Fibroblast of villous mesenchyme (primary cell): ENCODE measurements around the gene COL4A3. TPM values are rescaled to one million over a fixed set of nuclear protein-coding genes. Genes with fewer than 3 reads are reported as not detected.

Experiments used
- DNase-seq: peaks from one replicate; pipeline ENCODE4 v3.0.0-alpha.2; 2010; ENCODE audit warnings: low read depth
- H3K4me3 ChIP-seq: 2 replicates; pipeline ENCODE4 v1.5.1; 2011; ENCODE audit warnings: low read depth, mild to moderate bottlenecking, low read length
- total RNA-seq: library from RNA; depleted of rRNA; stranded (reverse); fragments of >200 nt; gene quantifications from 2 replicates; pipeline ENCODE4 v1.2.3, GENCODE V29; 2012
- TF ChIP-seq, protein P1 (sequence below): IDR thresholded peaks from 2 replicates; pipeline ENCODE4 v1.5.1; 2012; ENCODE audit warnings: low read depth, mild to moderate bottlenecking, low read length; ENCODE audit not compliant: insufficient read depth

Gene COL4A3
- total RNA-seq, 1 donor: under 0.01 TPM

DNA sequence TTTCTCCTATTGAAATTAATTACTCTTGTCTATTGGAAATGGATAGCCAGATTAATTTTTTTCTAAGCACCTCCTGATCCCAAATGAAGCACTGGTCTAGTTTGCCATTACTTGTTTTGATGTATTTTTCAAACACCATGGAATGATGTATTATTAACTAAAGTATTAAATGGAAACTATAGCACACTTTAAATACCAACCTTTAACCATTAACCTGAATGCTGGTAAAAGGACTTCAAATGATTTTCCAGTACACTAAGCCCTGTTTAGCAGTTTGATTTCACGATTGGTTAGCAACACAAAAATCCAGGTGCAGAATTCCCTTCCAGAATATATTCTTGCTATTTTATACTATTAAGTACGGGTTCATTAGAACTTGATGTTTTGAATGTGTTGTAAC lies 37.3 kb downstream of the COL4A3 start:
- DNase-seq: no peak
- TF ChIP-seq, protein P1, sequence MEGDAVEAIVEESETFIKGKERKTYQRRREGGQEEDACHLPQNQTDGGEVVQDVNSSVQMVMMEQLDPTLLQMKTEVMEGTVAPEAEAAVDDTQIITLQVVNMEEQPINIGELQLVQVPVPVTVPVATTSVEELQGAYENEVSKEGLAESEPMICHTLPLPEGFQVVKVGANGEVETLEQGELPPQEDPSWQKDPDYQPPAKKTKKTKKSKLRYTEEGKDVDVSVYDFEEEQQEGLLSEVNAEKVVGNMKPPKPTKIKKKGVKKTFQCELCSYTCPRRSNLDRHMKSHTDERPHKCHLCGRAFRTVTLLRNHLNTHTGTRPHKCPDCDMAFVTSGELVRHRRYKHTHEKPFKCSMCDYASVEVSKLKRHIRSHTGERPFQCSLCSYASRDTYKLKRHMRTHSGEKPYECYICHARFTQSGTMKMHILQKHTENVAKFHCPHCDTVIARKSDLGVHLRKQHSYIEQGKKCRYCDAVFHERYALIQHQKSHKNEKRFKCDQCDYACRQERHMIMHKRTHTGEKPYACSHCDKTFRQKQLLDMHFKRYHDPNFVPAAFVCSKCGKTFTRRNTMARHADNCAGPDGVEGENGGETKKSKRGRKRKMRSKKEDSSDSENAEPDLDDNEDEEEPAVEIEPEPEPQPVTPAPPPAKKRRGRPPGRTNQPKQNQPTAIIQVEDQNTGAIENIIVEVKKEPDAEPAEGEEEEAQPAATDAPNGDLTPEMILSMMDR: no peak
- H3K4me3 ChIP-seq: no peak overlapping the region

GRCh38 chr2:227204452-227204851 lies 40.0 kb downstream of the COL4A3 start:
- DNase-seq: no peak
- H3K4me3 ChIP-seq: no peak overlapping the region

GRCh38 chr2:227205701-227206100 lies 41.3 kb downstream of the COL4A3 start:
- TF ChIP-seq, protein P1: no peak
- H3K4me3 ChIP-seq: no peak overlapping the region
- DNase-seq: no peak

More at GRCh38 chr2:227204452-227204851, 40.0 kb downstream of the COL4A3 start:
- TF ChIP-seq, protein P1: no peak

- TF ChIP-seq, protein P1: no peak
- H3K4me3 ChIP-seq: no peak overlapping the region
- no peak for DNase-seq
Observed at GRCh38 chr2:227206406-227206805, 42.0 kb downstream of the COL4A3 start.

DNA sequence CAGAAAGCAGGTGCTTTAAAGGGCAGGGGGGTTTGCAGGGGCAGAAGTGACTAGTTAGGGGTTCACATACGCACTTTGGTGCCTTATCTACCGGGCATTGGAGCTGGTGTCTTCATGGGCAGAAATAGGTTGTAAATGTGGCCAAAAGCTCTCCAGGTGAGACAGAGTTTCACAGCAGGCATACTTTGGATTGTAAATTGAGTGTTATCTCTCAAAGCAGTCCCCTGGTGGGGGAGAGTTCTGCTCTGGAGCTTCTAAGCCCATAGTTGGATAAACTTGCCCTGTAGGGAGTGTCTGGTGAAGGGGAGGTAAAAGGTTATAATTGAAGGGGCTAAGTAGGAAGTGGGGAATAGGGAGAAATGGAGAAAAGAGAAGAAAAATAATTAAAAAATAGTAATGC lies 43.1 kb downstream of the COL4A3 start:
- no peak overlapping the region for H3K4me3 ChIP-seq
- DNase-seq: no peak
- TF ChIP-seq, protein P1: no peak

- H3K4me3 ChIP-seq: no peak overlapping the region
- DNase-seq: no peak
Observed at GRCh38 chr2:227214622-227215041, 50.2 kb downstream of the COL4A3 start.

More at GRCh38 chr2:227214622-227215041, 50.2 kb downstream of the COL4A3 start:
- TF ChIP-seq, protein P1: no peak
